ENCODE data around the gene TRIM68.

- TF ChIP-seq, protein P1, sequence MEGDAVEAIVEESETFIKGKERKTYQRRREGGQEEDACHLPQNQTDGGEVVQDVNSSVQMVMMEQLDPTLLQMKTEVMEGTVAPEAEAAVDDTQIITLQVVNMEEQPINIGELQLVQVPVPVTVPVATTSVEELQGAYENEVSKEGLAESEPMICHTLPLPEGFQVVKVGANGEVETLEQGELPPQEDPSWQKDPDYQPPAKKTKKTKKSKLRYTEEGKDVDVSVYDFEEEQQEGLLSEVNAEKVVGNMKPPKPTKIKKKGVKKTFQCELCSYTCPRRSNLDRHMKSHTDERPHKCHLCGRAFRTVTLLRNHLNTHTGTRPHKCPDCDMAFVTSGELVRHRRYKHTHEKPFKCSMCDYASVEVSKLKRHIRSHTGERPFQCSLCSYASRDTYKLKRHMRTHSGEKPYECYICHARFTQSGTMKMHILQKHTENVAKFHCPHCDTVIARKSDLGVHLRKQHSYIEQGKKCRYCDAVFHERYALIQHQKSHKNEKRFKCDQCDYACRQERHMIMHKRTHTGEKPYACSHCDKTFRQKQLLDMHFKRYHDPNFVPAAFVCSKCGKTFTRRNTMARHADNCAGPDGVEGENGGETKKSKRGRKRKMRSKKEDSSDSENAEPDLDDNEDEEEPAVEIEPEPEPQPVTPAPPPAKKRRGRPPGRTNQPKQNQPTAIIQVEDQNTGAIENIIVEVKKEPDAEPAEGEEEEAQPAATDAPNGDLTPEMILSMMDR (IDR thresholded peaks at IDR 0.05): no peak
- TF ChIP-seq POLR2A (IDR thresholded peaks at IDR 0.05): no peak
Observed at GRCh38 chr11:4577761-4578160, 30.3 kb downstream of the TRIM68 start.

Data from right lobe of liver (tissue), 4 donors.